Upper lobe of right lung (tissue), 1 donor: ENCODE data around the gene IQGAP2. TPM values are rescaled to one million over a fixed set of nuclear protein-coding genes. Genes with fewer than 3 reads are reported as not detected.
"Not testable (repeated sequence)": the region's sequence is repeated elsewhere in the genome, so short reads cannot be mapped to it uniquely, and the experiment has no call there.

Experiments
- ATAC-seq: fragments of 200-7000 bp; cut with Tn5 transposase; one replicate; pipeline ENCODE4 v1.9.1; 2020; ENCODE audit warnings: mild to moderate bottlenecking, moderate library complexity
- DNase-seq: peaks from one replicate; pipeline ENCODE4 v3.0.0-alpha.2; 2020
- H3K27ac ChIP-seq: fragments of 200-600 bp; one replicate; pipeline ENCODE4 v1.8.0; 2022
- H3K27me3 ChIP-seq: fragments of 200-600 bp; one replicate; pipeline ENCODE4 v1.8.0; 2022; ENCODE audit warnings: mild to moderate bottlenecking
- H3K36me3 ChIP-seq: fragments of 200-600 bp; one replicate; pipeline ENCODE4 v1.8.0; 2022
- H3K4me1 ChIP-seq: fragments of 200-600 bp; one replicate; pipeline ENCODE4 v1.8.0; 2022
- H3K4me3 ChIP-seq: fragments of 200-600 bp; one replicate; pipeline ENCODE4 v1.8.0; 2022; ENCODE audit warnings: mild to moderate bottlenecking
- H3K9me3 ChIP-seq: fragments of 200-600 bp; one replicate; pipeline ENCODE4 v1.8.0; 2022
- CTCF ChIP-seq: fragments of 200-600 bp; IDR thresholded peaks from one replicate; pipeline ENCODE4 v1.8.0; 2022; ENCODE audit warnings: antibody characterized with exemption
- intact Hi-C: fragments of 100-400 bp; cut with DNase I; formaldehyde crosslinking; loops from one replicate; pipeline ENCODE4 v1.11.0; 2022
- total RNA-seq: library from RNA; stranded (reverse); fragmentation: NEBNext Ultra II Directional; extraction: Animal tissue kit (Norgen Biotek cat#: 25700); gene quantifications from one replicate; pipeline ENCODE4 v1.2.1, GENCODE V29; 2021
- donor health status: DM: no; HTN: yes; CAD: no; lungs with severe emphysema.

Gene IQGAP2
- total RNA-seq, 1 donor from 2014 or later = 31.0 TPM

GRCh38 chr5:76595755-76596481 is 192.8 kb downstream of the IQGAP2 start:
- ATAC-seq (no peak), DNase-seq (no peak)
- Histone ChIP-seq H3K4me3 (no peak overlapping the region), H3K9me3 (no peaks in the 10 kb centered on the region), H3K36me3 (peaks cover 3% of the 10 kb centered on the region), H3K27me3 (no peaks in the 10 kb centered on the region), H3K4me1 (no peaks in the 10 kb centered on the region), H3K27ac (no peak overlapping the region)
- intact Hi-C loops = no loop called here
- TF ChIP-seq CTCF = no peak

GRCh38 chr5:76598531-76598930 is 195.4 kb downstream of the IQGAP2 start:
- no peaks in the 10 kb centered on the region for H3K4me1 ChIP-seq
- TF ChIP-seq CTCF = no peak
- no peaks in the 10 kb centered on the region for H3K9me3 ChIP-seq
- no peak overlapping the region for H3K27ac ChIP-seq
- DNase-seq = no peak
- peaks cover 3% of the 10 kb centered on the region for H3K36me3 ChIP-seq
- no peak for ATAC-seq
- intact Hi-C loops = no loop called here
- H3K4me3 ChIP-seq = no peak overlapping the region
- no peaks in the 10 kb centered on the region for H3K27me3 ChIP-seq

DNA sequence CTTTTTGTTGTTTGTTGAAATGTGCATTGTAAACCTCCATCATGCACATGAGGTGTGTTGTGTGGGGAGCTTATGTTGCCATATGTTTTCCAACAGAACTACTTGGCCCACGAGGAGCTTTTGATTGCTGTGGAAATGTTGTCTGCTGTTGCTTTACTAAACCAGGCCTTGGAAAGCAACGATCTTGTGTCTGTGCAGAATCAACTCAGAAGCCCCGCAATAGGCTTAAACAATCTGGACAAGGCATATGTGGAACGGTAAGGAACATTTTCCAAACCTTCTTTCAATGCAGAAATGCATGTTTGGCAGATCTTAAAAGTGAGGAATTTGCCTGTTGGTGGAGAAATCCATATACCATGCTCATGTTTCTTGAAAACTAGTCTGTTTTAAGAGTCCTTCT is 197.6 kb downstream of the IQGAP2 start:
- no peak for TF ChIP-seq CTCF
- H3K36me3 ChIP-seq = peaks cover 3% of the 10 kb centered on the region
- H3K27ac ChIP-seq = no peak overlapping the region
- no peak overlapping the region for H3K4me3 ChIP-seq
- no peaks in the 10 kb centered on the region for H3K9me3 ChIP-seq
- no peaks in the 10 kb centered on the region for H3K27me3 ChIP-seq
- H3K4me1 ChIP-seq = no peaks in the 10 kb centered on the region
- no peak for ATAC-seq
- intact Hi-C loops = loop anchor here (10.0 kb wide), 1 partner anchor 174 kb away; no protein-coding TSS in a partner anchor
- DNase-seq = no peak

- H3K27ac ChIP-seq = no peak overlapping the region
- DNase-seq (no peak), ATAC-seq (peak; percentile 81)
- H3K4me3 ChIP-seq = no peak overlapping the region
- no peaks in the 10 kb centered on the region for H3K9me3 ChIP-seq
- intact Hi-C loops = loop anchor here (10.0 kb wide), 1 partner anchor 173 kb away; no protein-coding TSS in a partner anchor
- TF ChIP-seq CTCF = peak; percentile 75
- H3K4me1 ChIP-seq = no peaks in the 10 kb centered on the region
- peaks cover 6% of the 10 kb centered on the region for H3K36me3 ChIP-seq
- H3K27me3 ChIP-seq = no peaks in the 10 kb centered on the region
Measured at GRCh38 chr5:76601470-76601869, 198.4 kb downstream of the IQGAP2 start.

DNA sequence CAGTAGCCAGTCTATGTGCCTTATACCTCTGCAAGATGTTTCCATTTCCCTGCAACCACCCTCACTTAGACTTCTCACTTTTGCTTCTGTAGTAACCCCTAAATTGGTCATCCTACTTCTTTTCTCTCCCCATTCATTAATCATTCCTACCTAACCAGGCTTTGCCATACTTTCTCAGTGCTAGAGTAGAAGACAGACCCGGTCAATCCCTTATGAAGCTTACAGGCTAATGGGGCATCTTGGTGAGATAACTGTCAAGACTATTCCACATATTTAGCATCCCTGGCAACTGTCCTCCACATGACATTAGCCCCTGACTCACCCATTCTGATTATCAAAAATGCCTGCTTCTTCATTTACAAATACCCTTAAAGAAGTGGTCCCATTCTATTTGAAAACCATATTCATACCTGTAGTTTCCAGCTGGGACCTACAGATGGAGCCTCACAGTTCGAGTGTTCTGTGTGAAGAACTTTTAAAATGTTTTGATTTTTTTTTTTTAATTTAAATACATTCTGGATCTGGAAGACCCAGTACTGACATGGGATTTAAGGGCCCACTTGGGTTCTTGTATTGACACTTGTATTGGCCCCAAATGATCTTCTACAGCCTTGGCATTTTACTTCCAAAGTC is 199.1 kb downstream of the IQGAP2 start:
- intact Hi-C loops = loop anchor here (10.0 kb wide), 1 partner anchor 173 kb away; no protein-coding TSS in a partner anchor
- TF ChIP-seq CTCF = no peak
- ATAC-seq (no peak), DNase-seq (no peak)
- H3K4me1 ChIP-seq = no peaks in the 10 kb centered on the region
- no peaks in the 10 kb centered on the region for H3K27me3 ChIP-seq
- no peaks in the 10 kb centered on the region for H3K9me3 ChIP-seq
- H3K4me3 ChIP-seq = no peak overlapping the region
- H3K36me3 ChIP-seq = peaks cover 9% of the 10 kb centered on the region
- no peak overlapping the region for H3K27ac ChIP-seq

DNA sequence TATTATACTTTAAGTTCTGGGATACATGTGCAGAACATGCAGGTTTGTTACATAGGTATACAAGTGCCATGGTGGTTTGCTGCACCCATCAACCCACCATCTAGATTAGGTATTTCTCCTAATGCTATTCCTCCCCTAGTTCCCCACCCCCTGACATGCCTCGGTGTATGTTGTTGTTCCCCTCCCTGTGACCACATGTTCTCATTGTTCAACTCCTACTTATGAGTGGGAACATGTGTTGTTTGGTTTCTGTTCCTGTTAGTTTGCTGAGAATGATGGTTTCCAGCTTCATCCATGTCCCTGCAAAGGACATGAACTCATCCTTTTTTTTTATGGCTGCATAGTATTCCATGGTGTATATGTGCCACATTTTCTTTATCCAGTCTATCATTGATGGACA is 200.9 kb downstream of the IQGAP2 start:
- peak; percentile 50 for ATAC-seq

More for the DNA sequence above, 200.9 kb downstream of the IQGAP2 start:
- not testable (repeated sequence) for H3K36me3 ChIP-seq, H3K4me3 ChIP-seq, H3K27ac ChIP-seq, H3K9me3 ChIP-seq, DNase-seq, H3K4me1 ChIP-seq, H3K27me3 ChIP-seq
- intact Hi-C loops = loop anchor here (10.0 kb wide), 1 partner anchor 171 kb away; no protein-coding TSS in a partner anchor
